HEK293T (cell line): Measurements from ENCODE around the gene CARD11.

ENCODE experiments used
- ARNT ChIP-seq: fragments of 450-650 bp; IDR thresholded peaks from 2 replicates; pipeline ENCODE4 v1.6.1; 2017; ENCODE audit warnings: mild to moderate bottlenecking
- BHLHE40 ChIP-seq: fragments of 450-650 bp; IDR thresholded peaks from 2 replicates; pipeline ENCODE4 v1.6.1; 2016; ENCODE audit warnings: mild to moderate bottlenecking, moderate library complexity, borderline replicate concordance
- ELF4 ChIP-seq: fragments of 450-650 bp; IDR thresholded peaks from 2 replicates; pipeline ENCODE4 v1.6.1; 2017; ENCODE audit warnings: antibody characterized with exemption
- FOXK2 ChIP-seq: fragments of 450-650 bp; IDR thresholded peaks from 2 replicates; pipeline ENCODE4 v1.6.1; 2016; ENCODE audit warnings: mild to moderate bottlenecking
- FOXM1 ChIP-seq: fragments of 450-650 bp; IDR thresholded peaks from 2 replicates; pipeline ENCODE4 v1.6.1; 2017; ENCODE audit warnings: mild to moderate bottlenecking, borderline replicate concordance
- HDGF ChIP-seq: fragments of 450-650 bp; IDR thresholded peaks from 2 replicates; pipeline ENCODE4 v1.6.1; 2017; ENCODE audit warnings: antibody characterized with exemption, borderline replicate concordance
- NFRKB ChIP-seq: fragments of 450-650 bp; IDR thresholded peaks from 2 replicates; pipeline ENCODE4 v1.6.1; 2016; ENCODE audit warnings: mild to moderate bottlenecking, moderate library complexity

DNA sequence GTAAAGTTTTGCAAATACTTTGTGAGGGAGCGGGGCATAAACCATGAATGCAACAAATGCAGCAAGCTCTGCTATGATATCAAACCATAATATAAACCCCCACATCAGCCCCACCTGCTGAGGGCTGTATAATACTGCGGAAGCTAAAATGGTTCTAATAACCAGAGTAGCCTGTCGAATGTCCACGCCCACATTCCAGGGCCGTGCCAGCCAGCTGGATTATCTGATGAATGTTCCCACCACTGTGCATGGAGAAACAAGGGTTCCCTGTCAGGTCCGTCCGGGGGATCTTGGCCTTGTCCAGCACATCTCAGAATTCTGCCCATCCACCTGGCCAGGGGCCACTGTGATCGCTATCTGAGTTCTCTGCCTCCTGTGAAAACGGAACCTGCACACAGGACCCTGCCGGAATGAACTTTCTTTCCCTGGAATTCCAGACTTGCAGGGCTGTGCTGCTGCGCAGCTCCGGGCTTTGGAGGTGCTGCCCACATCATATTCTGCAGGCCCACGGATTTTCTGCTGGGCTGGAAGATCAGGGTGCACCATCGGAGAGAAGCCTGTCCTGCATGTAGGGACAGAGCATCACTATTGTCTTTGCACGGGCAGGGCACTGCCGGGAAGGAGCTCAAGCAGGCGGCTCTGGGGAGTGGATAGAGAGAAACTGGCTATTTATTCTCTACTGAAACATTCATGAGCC, 122.6 kb downstream of the CARD11 start:
- TF ChIP-seq FOXM1 (no peak), BHLHE40 (no peak), ELF4 (no peak), ARNT (no peak), FOXK2 (no peak), NFRKB (no peak), HDGF (no peak)
